ENCODE data around the gene KCNH3. TPM values are rescaled to one million over a fixed set of nuclear protein-coding genes. Genes with fewer than 3 reads are reported as not detected.

KCNH3 gene
- total and polyA plus RNA-seq, 2 donors (not counting 1 experiment from before 2014, with no cell fraction given), result 0.05 to 0.17 TPM

- peak overlapping the region in 2 of 4 experiments; percentile 37 to 43 for H3K4me3 ChIP-seq (replicated peaks in 1 of 4; ENCODE audit: control extremely low read depth in 1 of 4, insufficient read depth in 1 of 4, low read depth in 3 of 4, low read length in 4 of 4)
- H4K20me1 ChIP-seq (ENCODE audit: control insufficient read depth, extremely low read depth, insufficient read depth, low read length), result no peaks in the 10 kb centered on the region
- no peaks in the 10 kb centered on the region for H3K79me2 ChIP-seq (ENCODE audit: control insufficient read depth, insufficient read depth, low read length)
- H3K4me2 ChIP-seq (ENCODE audit: extremely low read depth, insufficient read depth, low read length), result peak overlapping the region; percentile 66
- H3K36me3 ChIP-seq (ENCODE audit: control insufficient read depth, insufficient read depth, low read length), result no peaks in the 10 kb centered on the region
- no peaks in the 10 kb centered on the region for H3K9me3 ChIP-seq (ENCODE audit: control insufficient read depth, insufficient read depth, low read depth, low read length)
- TF ChIP-seq EZH2 (IDR thresholded peaks at IDR 0.05; ENCODE audit: low read length, missing control alignments), result no peak
- no peak for TF ChIP-seq CTCF (conservative IDR thresholded peaks at IDR 0.05 in 1 of 2, IDR thresholded peaks at IDR 0.05 in 1 of 2; ENCODE audit: low read depth in 1 of 2, low read length in 2 of 2)
- H2AFZ ChIP-seq (ENCODE audit: low read length), result no peak overlapping the region
- H3K4me1 ChIP-seq (ENCODE audit: control insufficient read depth, extremely low read depth, insufficient read depth, low read length), result peaks cover 7% of the 10 kb centered on the region
- H3K9ac ChIP-seq (ENCODE audit: insufficient read depth, low read length), result no peak overlapping the region
- no peak for DNase-seq (ENCODE audit: low read depth in 2 of 2)
- peaks cover 33% of the 10 kb centered on the region for H3K27me3 ChIP-seq (ENCODE audit: control insufficient read depth, insufficient read depth, low read length)
- H3K27ac ChIP-seq (ENCODE audit: insufficient read depth, low read length), result no peak overlapping the region
These were observed 1.5 kb upstream of the KCNH3 start for GRCh38 chr12:49537231-49537751.

GRCh38 chr12:49537752-49538509 is 899 bp upstream of the KCNH3 start:
- peaks cover 7% of the 10 kb centered on the region for H3K4me1 ChIP-seq (ENCODE audit: control insufficient read depth, extremely low read depth, insufficient read depth, low read length)
- no peak overlapping the region for H3K27ac ChIP-seq (ENCODE audit: insufficient read depth, low read length)
- peak overlapping the region; percentile 2 to 44 (median 36) for H3K4me3 ChIP-seq (replicated peaks in 1 of 4; ENCODE audit: control extremely low read depth in 1 of 4, insufficient read depth in 1 of 4, low read depth in 3 of 4, low read length in 4 of 4)
- H2AFZ ChIP-seq (ENCODE audit: low read length), result no peak overlapping the region
- H3K9ac ChIP-seq (ENCODE audit: insufficient read depth, low read length), result no peak overlapping the region
- no peaks in the 10 kb centered on the region for H3K79me2 ChIP-seq (ENCODE audit: control insufficient read depth, insufficient read depth, low read length)
- no peak for TF ChIP-seq CTCF (conservative IDR thresholded peaks at IDR 0.05 in 1 of 2, IDR thresholded peaks at IDR 0.05 in 1 of 2; ENCODE audit: low read depth in 1 of 2, low read length in 2 of 2)
- TF ChIP-seq EZH2 (IDR thresholded peaks at IDR 0.05; ENCODE audit: low read length, missing control alignments), result peak; percentile 95
- H3K4me2 ChIP-seq (ENCODE audit: extremely low read depth, insufficient read depth, low read length), result peak overlapping the region; percentile 66
- no peak for DNase-seq (ENCODE audit: low read depth in 2 of 2)
- H3K36me3 ChIP-seq (ENCODE audit: control insufficient read depth, insufficient read depth, low read length), result no peaks in the 10 kb centered on the region
- H3K9me3 ChIP-seq (ENCODE audit: control insufficient read depth, insufficient read depth, low read depth, low read length), result no peaks in the 10 kb centered on the region
- H3K27me3 ChIP-seq (ENCODE audit: control insufficient read depth, insufficient read depth, low read length), result peaks cover 33% of the 10 kb centered on the region
- no peaks in the 10 kb centered on the region for H4K20me1 ChIP-seq (ENCODE audit: control insufficient read depth, extremely low read depth, insufficient read depth, low read length)

- Histone ChIP-seq H3K36me3 (ENCODE audit: control insufficient read depth, insufficient read depth, low read length) (no peaks in the 10 kb centered on the region), H3K9ac (ENCODE audit: insufficient read depth, low read length) (no peak overlapping the region), H3K4me1 (ENCODE audit: control insufficient read depth, extremely low read depth, insufficient read depth, low read length) (peaks cover 7% of the 10 kb centered on the region), H3K27me3 (ENCODE audit: control insufficient read depth, insufficient read depth, low read length) (peaks cover 33% of the 10 kb centered on the region), H4K20me1 (ENCODE audit: control insufficient read depth, extremely low read depth, insufficient read depth, low read length) (no peaks in the 10 kb centered on the region), H3K27ac (ENCODE audit: insufficient read depth, low read length) (no peak overlapping the region), H3K79me2 (ENCODE audit: control insufficient read depth, insufficient read depth, low read length) (no peaks in the 10 kb centered on the region), H3K4me2 (ENCODE audit: extremely low read depth, insufficient read depth, low read length) (no peak overlapping the region), H3K9me3 (ENCODE audit: control insufficient read depth, insufficient read depth, low read depth, low read length) (no peaks in the 10 kb centered on the region), H3K4me3 (replicated peaks in 1 of 4; ENCODE audit: control extremely low read depth in 1 of 4, insufficient read depth in 1 of 4, low read depth in 3 of 4, low read length in 4 of 4) (no peak overlapping the region), H2AFZ (ENCODE audit: low read length) (no peak overlapping the region)
- DNase-seq (ENCODE audit: low read depth in 2 of 2), result no peak
- TF ChIP-seq EZH2 (IDR thresholded peaks at IDR 0.05; ENCODE audit: low read length, missing control alignments) (peak; percentile 97), CTCF (conservative IDR thresholded peaks at IDR 0.05 in 1 of 2, IDR thresholded peaks at IDR 0.05 in 1 of 2; ENCODE audit: low read depth in 1 of 2, low read length in 2 of 2) (no peak)
These were observed 787 bp downstream of the KCNH3 start for GRCh38 chr12:49539406-49540228.
